Measurements from ENCODE around the gene AWAT2.
A peak's percentile ranks its signal among the peaks of the same experiment; 100 is the strongest.

Gene AWAT2

DNA sequence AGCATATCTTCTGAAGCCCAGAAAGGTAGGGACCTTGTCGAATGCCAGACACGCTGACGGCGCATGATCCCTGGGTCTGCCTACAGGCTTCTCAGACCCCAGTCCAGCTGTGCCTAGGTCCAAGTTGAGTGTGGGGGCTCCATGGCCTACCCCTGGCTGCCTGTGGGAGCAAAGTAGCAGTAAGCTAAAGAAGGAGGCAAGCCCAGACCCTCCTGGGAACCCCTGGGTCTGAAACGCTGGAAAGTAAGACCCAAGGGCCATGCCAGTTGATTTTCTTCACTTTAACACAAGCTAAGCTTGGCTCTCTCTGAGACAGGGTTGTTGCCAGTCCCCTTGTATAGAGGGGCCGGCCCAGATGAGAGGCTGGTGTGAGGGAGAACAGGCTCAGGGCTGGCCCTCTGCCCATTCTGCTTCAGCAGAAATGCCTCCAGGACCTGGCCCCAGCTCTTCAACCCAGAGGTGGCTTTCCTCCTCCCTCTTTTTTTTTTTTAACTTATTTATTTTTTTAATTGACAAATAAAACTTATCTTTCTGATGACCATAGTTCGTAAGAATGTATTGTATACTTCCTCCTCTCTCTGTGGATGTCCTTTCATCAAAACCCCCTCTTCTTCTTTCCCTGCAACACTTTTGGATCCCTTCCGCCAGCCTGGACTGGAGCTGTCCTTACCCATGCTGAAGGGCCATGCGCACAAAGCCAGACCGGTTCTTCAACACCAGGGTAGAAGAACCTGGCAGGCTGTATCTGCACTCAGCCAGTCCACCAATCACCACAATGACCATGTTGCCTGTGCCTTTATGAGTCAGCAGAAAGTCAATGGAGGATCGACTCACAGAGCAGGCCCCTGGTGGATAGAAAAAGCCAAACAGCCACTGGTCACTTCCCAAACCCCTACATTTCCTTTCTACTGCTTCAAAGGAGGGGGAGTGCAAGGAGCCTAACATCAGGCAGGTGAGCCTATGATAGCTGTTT lies 7.1 kb downstream of the AWAT2 start:
- DNase-seq (ENCODE audit: extremely low spot score, insufficient read length, low read depth) (no peak), FAIRE-seq (no peak)

DNA sequence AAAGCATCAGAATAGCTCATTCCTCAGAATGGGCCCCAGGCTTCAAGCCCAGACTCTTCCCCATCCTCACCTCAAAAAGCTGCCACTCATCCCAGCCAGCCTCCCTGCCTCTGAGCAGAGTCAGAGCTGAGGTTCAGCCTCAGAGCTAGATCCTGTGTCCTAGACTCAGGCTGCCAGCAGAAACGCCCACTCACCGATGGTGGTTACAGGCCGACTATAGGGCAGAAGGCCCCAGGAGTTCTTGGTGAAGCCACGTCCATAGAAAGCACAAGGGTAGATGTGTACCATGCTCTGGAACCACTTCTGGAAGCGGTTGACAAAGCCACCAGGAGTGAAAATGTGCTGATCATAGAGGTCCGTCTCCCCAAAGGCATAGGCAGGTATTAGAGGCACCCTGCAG lies 7.7 kb downstream of the AWAT2 start:
- FAIRE-seq (no peak), DNase-seq (ENCODE audit: extremely low spot score, insufficient read length, low read depth) (no peak)

DNA sequence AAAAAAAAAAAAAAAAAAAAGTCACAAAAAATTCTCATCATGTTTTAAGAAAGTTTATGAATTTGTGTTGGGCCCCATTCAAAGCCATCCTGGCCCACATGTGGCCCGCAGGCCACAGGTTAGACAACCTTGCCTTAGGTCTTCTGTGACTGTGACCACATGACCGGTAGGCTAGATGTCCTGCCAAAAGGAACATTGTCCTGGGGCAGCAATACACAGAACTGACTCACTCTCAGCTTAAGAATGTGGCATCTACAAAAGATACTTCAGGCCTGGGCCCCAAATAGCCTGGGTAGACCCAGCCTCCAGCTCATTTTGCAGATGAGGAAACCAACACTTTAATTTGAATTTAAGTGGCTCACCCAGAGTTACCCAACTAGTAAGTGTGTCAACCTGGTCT lies 10.0 kb downstream of the AWAT2 start:
- FAIRE-seq (no peak), DNase-seq (ENCODE audit: extremely low spot score, insufficient read length, low read depth) (no peak)

DNA sequence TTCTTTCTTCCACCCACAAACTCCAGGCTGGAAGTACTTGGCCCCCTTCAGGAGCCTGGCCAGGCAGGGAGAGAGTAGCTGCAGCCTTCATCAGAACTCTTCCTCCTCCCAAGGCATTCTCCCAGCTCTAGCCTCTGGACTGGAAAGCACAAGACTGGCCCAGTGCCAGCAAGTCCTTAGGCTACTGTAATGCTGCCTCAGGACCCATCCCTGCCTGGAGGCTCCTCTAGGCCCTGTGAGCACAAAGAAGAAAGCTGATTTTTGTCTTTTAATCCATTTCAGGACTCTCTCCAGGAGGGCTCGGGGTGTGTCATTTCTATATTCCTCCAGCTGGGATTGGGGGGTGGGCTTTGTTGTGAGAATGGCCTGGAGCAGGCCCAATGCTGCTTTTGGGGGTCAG lies 10.8 kb downstream of the AWAT2 start:
- no peak for DNase-seq (ENCODE audit: extremely low spot score, insufficient read length, low read depth)
- no peak for FAIRE-seq

DNA sequence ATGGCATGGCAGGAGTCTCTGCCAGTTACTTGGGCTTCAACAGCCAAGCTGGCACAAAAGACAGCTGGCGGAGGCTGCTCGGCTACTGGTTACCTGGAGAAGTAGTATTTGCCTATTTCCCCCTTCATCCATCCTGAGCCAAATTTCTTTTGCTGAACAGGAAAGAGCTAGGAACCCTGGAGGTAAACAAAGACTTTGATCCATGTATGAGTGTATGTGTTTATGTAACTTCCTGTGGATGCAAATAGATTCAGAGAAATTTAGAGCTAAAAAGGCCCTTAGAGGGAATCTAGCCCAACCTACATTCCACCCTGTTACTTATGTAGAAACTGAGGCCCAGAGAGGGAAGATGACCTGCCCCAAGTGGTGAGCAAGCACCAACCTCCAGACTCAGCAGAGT lies 11.2 kb downstream of the AWAT2 start:
- DNase-seq (ENCODE audit: extremely low spot score, insufficient read length, low read depth) (no peak), FAIRE-seq (no peak)

DNA sequence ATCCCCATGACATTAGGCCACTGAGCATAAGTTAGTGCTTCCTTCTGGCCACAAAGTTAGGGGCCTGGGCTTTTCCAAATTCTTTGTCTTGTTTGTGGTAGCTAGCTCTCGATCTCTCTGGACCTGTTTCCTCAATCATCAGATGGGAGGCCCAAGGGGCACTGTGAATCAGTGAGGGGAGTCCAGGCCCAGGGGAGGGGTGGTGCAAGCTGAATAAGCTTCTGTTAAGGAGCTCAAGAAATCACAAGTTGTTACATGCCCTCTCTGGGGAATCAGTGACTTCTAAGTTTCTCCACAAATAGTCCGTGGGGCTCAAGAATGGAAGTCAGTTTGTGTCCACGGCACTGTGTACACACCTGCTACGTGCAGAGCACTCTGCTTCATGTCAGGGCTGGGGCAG lies 15.1 kb downstream of the AWAT2 start:
- DNase-seq (ENCODE audit: extremely low spot score, insufficient read length, low read depth) (no peak), FAIRE-seq (peak; percentile 46)

DNA sequence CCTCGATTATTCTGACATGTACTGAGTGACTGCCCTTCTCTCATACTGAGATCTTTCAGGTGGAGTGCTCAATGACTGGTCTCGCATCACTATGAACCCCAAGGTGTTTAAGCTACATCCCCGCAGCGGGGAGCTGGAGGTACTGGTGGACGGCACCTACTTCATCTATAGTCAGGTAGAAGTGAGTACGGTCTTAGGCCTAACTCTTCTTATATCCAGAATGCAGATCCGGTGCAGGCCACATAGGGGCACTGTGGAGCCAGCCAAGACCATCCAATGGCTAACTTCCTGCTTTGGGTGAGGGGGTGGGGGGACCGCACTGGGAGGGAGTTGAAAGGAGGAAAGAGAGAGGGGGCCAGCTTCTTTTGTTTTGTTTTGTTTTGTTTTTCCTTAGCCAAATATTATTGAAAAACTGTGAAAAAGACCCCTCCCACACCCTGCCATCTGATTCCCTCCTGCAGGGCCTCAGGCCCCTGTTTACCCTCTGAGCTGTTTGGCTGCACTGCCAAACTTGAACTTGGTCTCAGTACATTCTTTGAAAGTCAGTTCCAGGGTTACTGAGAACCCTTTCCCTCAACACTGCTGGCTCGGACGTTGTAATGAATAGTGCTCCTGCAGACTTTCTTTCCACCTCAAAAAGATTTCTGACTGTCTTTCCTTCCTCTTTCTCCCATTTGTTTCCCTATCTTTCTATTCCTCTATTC lies 16.2 kb downstream of the AWAT2 start:
- DNase-seq (ENCODE audit: extremely low spot score, insufficient read length, low read depth) = no peak
- peak; percentile 64 for FAIRE-seq

DNA sequence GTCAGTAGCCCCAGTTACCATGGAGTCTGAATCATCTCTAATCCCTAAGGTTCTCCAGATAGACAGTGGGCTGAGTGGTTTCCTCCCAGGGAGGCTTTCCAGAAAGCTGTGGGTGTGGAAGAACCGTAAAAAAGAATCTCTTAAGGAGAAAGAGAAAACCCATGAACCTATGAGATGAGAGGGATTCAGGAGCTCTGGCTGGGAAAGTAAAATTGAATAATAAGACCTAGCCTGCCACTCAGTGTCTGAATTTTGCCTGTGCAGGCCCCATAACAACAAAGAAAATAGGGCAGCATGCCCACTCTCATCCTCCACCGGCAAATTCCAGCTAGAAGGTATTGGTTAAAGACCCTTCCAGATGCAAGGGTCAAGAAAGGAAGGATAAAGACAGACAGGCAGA lies 16.9 kb downstream of the AWAT2 start:
- DNase-seq (ENCODE audit: extremely low spot score, insufficient read length, low read depth) (no peak), FAIRE-seq (no peak)

DNA sequence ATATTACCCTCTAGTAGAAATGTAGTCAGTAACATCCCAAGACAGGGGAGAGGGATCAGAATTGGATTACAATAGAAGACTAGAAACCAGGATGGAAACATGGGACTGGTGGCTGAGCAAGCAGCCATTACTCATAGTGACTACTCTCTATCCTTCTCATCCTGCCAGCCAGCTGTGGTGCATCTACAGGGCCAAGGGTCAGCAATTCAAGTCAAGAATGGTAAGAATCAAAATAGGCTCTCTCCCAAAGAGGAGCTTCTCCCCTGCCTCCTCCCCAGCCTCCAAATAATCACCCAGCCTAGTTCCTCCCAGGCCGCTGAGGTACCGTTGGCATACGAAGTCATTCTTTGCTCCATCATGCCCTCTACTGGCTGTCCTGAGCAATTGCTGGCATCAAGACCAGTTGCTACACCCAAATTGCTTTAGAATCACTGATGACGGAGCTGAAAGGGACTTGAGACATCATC lies 19.4 kb downstream of the AWAT2 start:
- DNase-seq (ENCODE audit: extremely low spot score, insufficient read length, low read depth) (peak; percentile 22), FAIRE-seq (peak; percentile 87)

DNA sequence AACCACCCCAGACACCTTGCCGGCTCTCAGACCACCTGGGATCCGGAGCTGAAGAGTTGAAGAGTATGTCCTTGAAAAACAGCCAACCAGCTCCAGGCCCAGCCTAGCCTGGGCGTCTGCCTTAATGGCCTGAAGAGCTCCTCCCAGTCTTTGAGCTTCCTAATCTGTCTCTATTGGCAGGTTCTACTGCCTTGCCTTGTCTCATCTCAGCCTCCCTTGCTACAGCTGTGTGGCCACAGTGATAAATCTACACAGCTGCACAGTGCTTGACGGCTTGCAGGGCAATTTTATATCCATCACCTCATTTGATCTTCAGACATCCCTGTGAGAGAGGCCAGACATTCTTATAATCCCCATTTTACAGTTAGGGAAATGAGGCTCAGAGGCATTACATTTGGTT lies 19.9 kb downstream of the AWAT2 start:
- FAIRE-seq (no peak), DNase-seq (ENCODE audit: extremely low spot score, insufficient read length, low read depth) (no peak)

DNA sequence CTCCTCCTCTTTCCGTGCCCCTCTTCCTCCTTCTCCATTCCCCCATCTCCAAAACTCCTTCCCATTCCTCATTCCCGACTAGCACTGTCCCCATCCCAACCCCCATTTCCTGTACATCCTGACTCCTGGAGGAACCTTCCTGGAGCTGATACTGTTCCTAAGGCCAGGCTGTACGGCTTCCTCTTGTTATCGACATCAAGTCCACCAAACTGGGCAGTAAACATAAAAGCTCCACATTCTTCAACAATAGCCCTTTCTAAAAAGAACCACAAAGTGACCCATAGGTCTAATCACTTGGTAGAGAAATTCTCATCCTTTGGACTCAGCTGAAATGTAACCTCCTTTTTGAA lies 22.9 kb downstream of the AWAT2 start:
- DNase-seq (ENCODE audit: extremely low spot score, insufficient read length, low read depth) = no peak
- no peak for FAIRE-seq

DNA sequence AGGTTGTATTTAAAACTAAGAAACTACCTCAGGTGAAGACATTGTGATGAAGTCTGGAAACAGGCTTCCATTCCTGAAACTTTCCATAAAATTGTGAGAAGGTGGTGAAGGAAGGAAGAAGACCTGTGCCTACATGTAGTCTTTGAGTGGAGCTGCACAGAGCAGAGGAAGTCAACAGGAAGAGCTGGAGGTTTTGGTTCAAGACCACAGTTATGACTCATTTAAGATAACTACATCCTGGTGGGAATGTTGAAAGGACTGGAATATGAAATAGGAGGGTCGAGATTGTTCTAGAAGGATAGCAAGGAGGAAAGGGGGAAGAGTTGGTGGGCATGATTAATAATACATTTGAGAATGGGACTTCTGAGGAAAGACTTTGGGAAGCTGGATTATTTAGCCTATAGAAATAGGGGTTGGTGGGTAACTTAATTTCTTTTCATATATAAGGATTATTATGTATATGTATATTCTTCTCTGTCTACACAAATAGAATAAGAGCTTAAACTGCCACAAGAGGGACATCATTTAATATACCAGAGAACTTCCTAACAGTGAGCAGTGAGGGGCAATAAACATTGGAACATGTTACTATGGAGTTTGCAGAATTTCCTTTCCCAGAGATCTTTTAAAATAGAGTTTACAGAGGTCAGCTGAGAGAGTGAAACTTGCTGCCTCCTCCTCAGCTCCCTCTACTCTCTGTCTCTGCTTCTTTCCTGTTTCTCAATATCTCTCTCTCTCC lies 23.5 kb downstream of the AWAT2 start:
- FAIRE-seq (no peak), DNase-seq (ENCODE audit: extremely low spot score, insufficient read length, low read depth) (no peak)

DNA sequence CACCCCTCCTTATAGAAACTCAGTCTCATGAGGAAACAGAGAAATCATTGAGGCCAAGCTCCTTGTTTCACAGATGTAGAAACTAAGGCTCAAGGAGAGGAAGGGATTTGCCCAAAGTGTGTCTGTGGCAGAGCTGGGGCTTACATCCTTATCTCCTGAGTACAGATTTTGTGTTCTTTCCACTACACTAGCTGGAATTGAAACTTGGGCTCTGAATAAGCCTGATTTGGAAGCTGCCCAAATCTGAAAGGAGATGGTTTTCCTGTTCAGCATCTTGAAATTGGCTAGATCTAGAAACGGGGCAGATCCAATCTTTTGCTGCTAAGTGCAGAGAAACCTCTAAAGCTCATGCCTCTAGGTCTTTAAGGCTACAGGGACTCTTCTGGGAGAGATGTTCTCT lies 24.3 kb downstream of the AWAT2 start:
- FAIRE-seq (no peak), DNase-seq (ENCODE audit: extremely low spot score, insufficient read length, low read depth) (no peak)

DNA sequence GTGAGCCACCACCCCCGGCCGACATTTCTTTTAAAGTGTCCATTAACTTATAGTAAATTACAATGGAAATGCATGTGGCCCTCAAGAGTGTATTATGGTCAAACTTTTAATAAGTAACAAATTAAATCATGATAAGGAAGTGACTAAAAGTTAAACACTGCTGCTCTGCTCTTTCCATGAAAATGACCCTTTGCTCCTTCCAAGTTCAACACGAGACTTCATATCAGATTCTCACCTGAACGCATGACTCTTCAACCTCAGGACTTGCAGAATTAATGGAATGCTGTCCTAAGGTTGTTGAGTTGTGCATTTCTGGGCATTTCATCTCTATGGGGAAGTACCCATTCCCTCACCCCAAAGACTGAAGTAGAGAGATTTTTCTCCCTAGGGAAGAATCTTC lies 27.1 kb downstream of the AWAT2 start:
- no peak for DNase-seq (ENCODE audit: extremely low spot score, insufficient read length, low read depth)
- no peak for FAIRE-seq

DNA sequence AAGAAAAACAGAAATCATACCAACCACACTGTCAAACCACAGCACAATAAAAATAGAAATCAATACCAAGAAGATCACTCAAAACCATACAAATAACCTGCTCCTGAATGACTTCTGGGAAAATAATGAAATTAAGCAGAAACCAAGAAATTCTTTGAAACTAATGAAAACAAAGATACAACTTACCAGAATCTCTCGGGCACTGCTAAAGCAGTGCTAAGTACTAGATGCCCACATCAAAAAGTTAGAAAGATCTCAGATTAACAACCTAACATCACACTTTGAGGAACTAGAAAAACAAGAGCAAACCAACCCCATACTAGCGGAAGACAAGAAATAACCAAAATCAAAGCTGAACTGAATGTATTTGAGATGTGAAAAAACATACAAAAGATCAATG lies 33.2 kb downstream of the AWAT2 start:
- FAIRE-seq (no peak), DNase-seq (ENCODE audit: extremely low spot score, insufficient read length, low read depth) (no peak)

DNA sequence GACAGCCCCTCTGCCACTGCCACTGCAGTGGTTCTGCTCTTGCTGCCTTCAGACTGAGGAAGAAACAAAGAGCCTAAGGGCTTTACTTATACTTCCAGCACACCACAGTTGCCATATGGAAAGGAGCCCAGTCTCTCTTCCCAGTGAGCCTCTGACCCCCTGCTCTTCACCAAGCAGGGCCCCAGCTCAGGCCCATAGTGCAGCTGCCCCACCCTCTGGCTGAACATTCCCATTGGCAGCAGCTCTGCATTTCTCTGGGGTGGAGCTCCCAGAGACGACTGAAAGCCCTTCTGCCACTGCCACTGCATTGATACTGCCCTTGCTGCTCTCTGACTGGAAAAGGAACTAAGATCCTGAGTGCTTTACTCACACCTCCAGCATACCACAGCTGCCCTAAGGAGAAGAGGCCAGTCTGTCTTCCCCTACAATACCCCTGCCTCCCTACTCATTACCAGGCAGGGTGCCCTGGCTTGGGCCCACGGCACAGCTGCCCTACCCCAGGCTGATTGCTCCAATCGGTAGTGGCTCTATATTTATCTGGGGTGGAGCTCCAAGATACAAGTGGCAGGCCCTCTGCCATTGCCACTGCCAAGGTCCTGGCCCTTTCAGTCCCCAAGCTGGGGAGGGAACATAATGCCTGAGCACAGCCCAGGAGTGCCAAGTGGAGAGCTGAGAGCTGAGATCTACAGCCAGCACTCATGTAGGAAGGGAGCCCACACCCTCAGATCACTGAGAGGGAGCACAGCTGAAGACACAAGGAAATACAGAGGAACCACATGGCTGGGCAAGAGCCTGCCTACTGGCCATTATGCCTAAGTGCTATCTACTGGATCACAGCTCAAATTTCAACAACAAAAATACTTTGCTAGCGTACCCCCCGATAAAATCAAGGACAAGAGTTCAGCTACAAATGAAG lies 36.0 kb downstream of the AWAT2 start:
- no peak for DNase-seq (ENCODE audit: extremely low spot score, insufficient read length, low read depth)
- FAIRE-seq = no peak

DNA sequence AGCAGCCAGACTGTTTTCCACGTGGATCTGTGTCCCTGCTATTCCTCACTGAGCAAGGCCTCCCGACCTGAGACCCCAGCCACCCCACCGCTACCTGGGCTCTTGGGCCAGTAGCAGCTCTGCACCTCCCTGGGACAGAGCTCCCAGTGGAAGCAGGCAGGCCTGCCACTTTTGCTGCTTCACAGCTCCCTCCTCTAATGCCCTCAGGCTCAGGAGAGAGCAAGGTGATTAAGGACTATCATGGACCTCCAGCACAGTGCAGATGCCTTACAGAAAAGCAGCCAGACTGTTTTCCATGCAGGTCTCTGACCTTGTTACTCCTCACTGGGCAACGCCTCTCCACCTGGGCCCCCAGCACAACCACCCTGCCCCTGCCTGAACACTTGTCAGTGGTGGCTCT lies 37.0 kb downstream of the AWAT2 start:
- FAIRE-seq = no peak
- DNase-seq (ENCODE audit: extremely low spot score, insufficient read length, low read depth) = no peak

DNA sequence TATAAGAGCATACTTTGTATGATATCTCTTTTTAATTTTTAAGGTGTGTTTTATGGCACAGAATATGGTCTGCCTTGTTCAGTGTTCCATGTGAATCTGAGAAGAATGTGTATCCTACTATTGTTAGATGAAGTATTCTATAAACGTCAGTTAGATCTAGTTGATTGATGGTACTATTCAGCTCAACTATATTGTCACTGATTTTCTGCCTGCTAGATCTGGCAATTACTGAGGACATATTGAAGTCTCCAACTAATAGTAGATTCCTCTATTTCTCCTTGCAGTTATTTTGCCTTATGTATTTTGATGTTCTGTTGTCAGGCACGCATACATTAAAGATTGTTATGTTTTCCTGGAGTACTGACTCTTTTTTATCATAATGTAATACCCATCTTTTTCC lies 39.8 kb downstream of the AWAT2 start:
- FAIRE-seq (no peak), DNase-seq (ENCODE audit: extremely low spot score, insufficient read length, low read depth) (no peak)

DNA sequence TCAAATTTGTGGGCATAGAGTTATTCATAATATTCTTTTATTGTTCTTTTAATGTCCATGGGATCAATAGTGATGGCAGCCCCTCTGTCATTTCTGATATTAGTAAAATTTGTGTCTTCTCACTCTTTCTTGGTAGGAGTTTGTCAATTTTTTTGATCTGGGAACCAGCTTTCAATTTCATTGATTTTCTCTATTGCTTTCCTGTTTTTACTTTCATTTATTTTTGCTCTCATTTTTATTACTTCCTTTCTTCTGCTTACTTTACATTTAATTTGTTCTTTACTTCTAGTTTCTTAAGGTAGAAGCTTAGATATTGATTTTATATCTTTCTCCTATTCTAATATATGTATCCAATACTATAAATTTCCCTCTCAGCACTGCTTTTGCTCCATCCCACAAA lies 40.7 kb downstream of the AWAT2 start:
- DNase-seq (ENCODE audit: extremely low spot score, insufficient read length, low read depth) (no peak), FAIRE-seq (no peak)

DNA sequence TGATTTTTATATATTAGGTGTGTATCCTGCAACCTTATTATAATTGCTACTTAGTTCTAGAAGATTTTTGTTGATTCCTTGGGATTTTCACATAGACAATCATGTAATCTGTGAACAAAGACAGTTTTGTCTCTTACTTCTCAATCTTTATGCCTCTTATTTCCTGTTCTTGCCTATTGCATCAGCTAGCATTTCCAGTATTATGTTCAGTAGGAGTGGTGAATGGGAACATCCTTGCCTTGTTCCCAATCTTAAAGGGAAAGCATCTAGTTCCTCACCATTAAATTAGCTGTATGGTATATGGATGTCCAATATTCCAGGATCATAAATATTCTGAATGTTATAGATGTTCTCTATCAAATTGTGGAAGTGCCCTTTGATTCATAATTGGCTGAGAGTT lies 41.8 kb downstream of the AWAT2 start:
- no peak for FAIRE-seq

More for the DNA sequence above, 41.8 kb downstream of the AWAT2 start:
- DNase-seq (ENCODE audit: extremely low spot score, insufficient read length, low read depth) = no peak
